Measurements from ENCODE around the gene MTRF1L. TPM values are rescaled to one million over a fixed set of nuclear protein-coding genes. Genes with fewer than 3 reads are reported as not detected.

The MTRF1L gene
- total RNA-seq, 1 experiment from 2014 or later, result 16.6 TPM

GRCh38 chr6:153031335-153031955 lies 28.9 kb upstream of the MTRF1L start:
- H3K4me1 Mint-ChIP-seq, result peaks cover 28% of the 10 kb centered on the region
- no peak; the same call in 1 of the 2 replicates for ATAC-seq

GRCh38 chr6:153028963-153029362 lies 26.5 kb upstream of the MTRF1L start:
- CTCF ChIA-PET, result no interaction called here
- H3K4me1 Mint-ChIP-seq, result peaks cover 29% of the 10 kb centered on the region
- H3K27ac Mint-ChIP-seq, result no peak overlapping the region
- H3K9me3 Mint-ChIP-seq, result no peaks in the 10 kb centered on the region
- H3K36me3 Mint-ChIP-seq, result 0 out of 2 replicates have a peak, but pooled peaks cover 3% of the 10 kb centered on the region
- TF ChIP-seq ZNF121 (CRISPR knock-in tag; IDR thresholded peaks at IDR 0.05), result no peak
- TF ChIP-seq GABPB1 (CRISPR knock-in tag; IDR thresholded peaks at IDR 0.05), result peak; percentile 52; the same call in 1 of the 2 replicates
- no peak overlapping the region for H3K4me3 Mint-ChIP-seq
- DNase-seq (ENCODE audit: low spot score), result no peak
- H3K27me3 Mint-ChIP-seq (ENCODE audit: low read depth), result no peaks in the 10 kb centered on the region
- POLR2A ChIA-PET, result no interaction called here
- no peak for ATAC-seq

More at GRCh38 chr6:153031335-153031955, 28.9 kb upstream of the MTRF1L start:
- ChIA-PET POLR2A (no interaction called here), CTCF (interaction anchor here (0.6 to 1.0 kb wide), 5 partner anchors 77 to 1807 kb away, joined by 3 to 10 read pairs (median 3); partner anchors contain the start of gene RGS17)
- DNase-seq (ENCODE audit: low spot score), result no peak
- H3K27ac Mint-ChIP-seq, result peak overlapping the region; percentile 42
- no peak overlapping the region for H3K4me3 Mint-ChIP-seq
- TF ChIP-seq NR1H2 (CRISPR knock-in tag; IDR thresholded peaks at IDR 0.05), result no peak
- no peak for TF ChIP-seq JAZF1 (CRISPR knock-in tag; IDR thresholded peaks at IDR 0.05)
- no peak for TF ChIP-seq ZNF263 (CRISPR knock-in tag; IDR thresholded peaks at IDR 0.05; ENCODE audit: low read depth)
- no peak for TF ChIP-seq E2F1 (CRISPR knock-in tag; IDR thresholded peaks at IDR 0.05)
- no peak for TF ChIP-seq SP1 (CRISPR knock-in tag; conservative IDR thresholded peaks at IDR 0.05)
- no peak for TF ChIP-seq TEAD1 (CRISPR knock-in tag; IDR thresholded peaks at IDR 0.05)
- TF ChIP-seq TP53 (CRISPR knock-in tag; IDR thresholded peaks at IDR 0.05), result no peak
- TF ChIP-seq ZBTB21 (CRISPR knock-in tag; IDR thresholded peaks at IDR 0.05; ENCODE audit: borderline replicate concordance), result no peak
- no peak for TF ChIP-seq ETV6 (CRISPR knock-in tag; IDR thresholded peaks at IDR 0.05)
- no peak for TF ChIP-seq RELA (CRISPR knock-in tag; IDR thresholded peaks at IDR 0.05; ENCODE audit: borderline replicate concordance)
- no peaks in the 10 kb centered on the region for H3K9me3 Mint-ChIP-seq
- H3K36me3 Mint-ChIP-seq, result no peaks in the 10 kb centered on the region
- H3K27me3 Mint-ChIP-seq (ENCODE audit: low read depth), result no peaks in the 10 kb centered on the region

- no peak for DNase-seq (ENCODE audit: low spot score)
- H3K27me3 Mint-ChIP-seq (ENCODE audit: low read depth), result no peaks in the 10 kb centered on the region
- ChIA-PET POLR2A (no interaction called here), CTCF (no interaction called here)
- H3K9me3 Mint-ChIP-seq, result no peaks in the 10 kb centered on the region
- H3K4me1 Mint-ChIP-seq, result peaks cover 29% of the 10 kb centered on the region
- ATAC-seq, result no peak
- no peak overlapping the region for H3K4me3 Mint-ChIP-seq
- H3K36me3 Mint-ChIP-seq, result 0 out of 2 replicates have a peak, but pooled peaks cover 3% of the 10 kb centered on the region
- H3K27ac Mint-ChIP-seq, result no peak overlapping the region; the same call in 1 of the 2 replicates
- TF ChIP-seq ELF4 (CRISPR knock-in tag; IDR thresholded peaks at IDR 0.05; ENCODE audit: low read depth), result no peak
- TF ChIP-seq JAZF1 (CRISPR knock-in tag; IDR thresholded peaks at IDR 0.05), result no peak
- TF ChIP-seq AFF4 (CRISPR knock-in tag; IDR thresholded peaks at IDR 0.05; ENCODE audit: borderline replicate concordance), result no peak
- no peak for TF ChIP-seq FOXJ3 (CRISPR knock-in tag; IDR thresholded peaks at IDR 0.05; ENCODE audit: borderline replicate concordance)
- no peak for TF ChIP-seq TEAD4 (CRISPR knock-in tag; IDR thresholded peaks at IDR 0.05)
- TF ChIP-seq ZNF396 (CRISPR knock-in tag; IDR thresholded peaks at IDR 0.05; ENCODE audit: borderline replicate concordance), result no peak
- no peak for TF ChIP-seq E2F4 (CRISPR knock-in tag; IDR thresholded peaks at IDR 0.05; ENCODE audit: borderline replicate concordance, low read depth)
- TF ChIP-seq AR (CRISPR knock-in tag; IDR thresholded peaks at IDR 0.05), result no peak
- no peak for TF ChIP-seq ZNF263 (CRISPR knock-in tag; IDR thresholded peaks at IDR 0.05; ENCODE audit: low read depth)
These were observed 25.8 kb upstream of the MTRF1L start for GRCh38 chr6:153028286-153028685.
